Measurements from ENCODE around the gene GBX1. TPM values are rescaled to one million over a fixed set of nuclear protein-coding genes. Genes with fewer than 3 reads are reported as not detected.

Gene GBX1
- total RNA-seq, 2 experiments from 2014 or later = not detected

GRCh38 chr7:151115121-151115835 is 52.2 kb downstream of the GBX1 start:
- Mint-ChIP-seq H3K27ac (no peak overlapping the region), H3K4me1 (peaks cover 5% of the 10 kb centered on the region), H3K4me3 (peak overlapping the region; percentile 46), H3K9me3 (ENCODE audit: low read depth) (no peaks in the 10 kb centered on the region), H3K27me3 (peaks cover 16% of the 10 kb centered on the region), H3K36me3 (no peaks in the 10 kb centered on the region)
- ATAC-seq (peak; percentile 65), DNase-seq (no peak)
- CTCF ChIA-PET = interaction anchor here (0.5 to 3.0 kb wide), 10 partner anchors 9 to 217 kb away, joined by 3 to 11 read pairs (median 4); partner anchors contain the start of genes ABCB8 and ABCF2

- no peak overlapping the region for H3K27ac Mint-ChIP-seq
- peak; percentile 22 for ATAC-seq
- peak overlapping the region; percentile 20 for H3K4me3 Mint-ChIP-seq
- no peaks in the 10 kb centered on the region for H3K9me3 Mint-ChIP-seq (ENCODE audit: low read depth)
- no peaks in the 10 kb centered on the region for H3K36me3 Mint-ChIP-seq
- peaks cover 5% of the 10 kb centered on the region for H3K4me1 Mint-ChIP-seq
- no peak for DNase-seq
- H3K27me3 Mint-ChIP-seq = peaks cover 16% of the 10 kb centered on the region
- CTCF ChIA-PET = interaction anchor here (0.8 to 4.6 kb wide), 14 partner anchors 10 to 216 kb away, joined by 3 to 29 read pairs (median 4); partner anchors contain the start of genes ABCB8 and ABCF2
Observed at GRCh38 chr7:151114151-151115090, 53.1 kb downstream of the GBX1 start.

- CTCF ChIA-PET = interaction anchor here (0.8 to 6.9 kb wide), 13 partner anchors 11 to 335 kb away, joined by 3 to 69 read pairs (median 4); partner anchors contain the start of genes ABCB8 and ABCF2
- H3K4me3 Mint-ChIP-seq = peak overlapping the region; percentile 20
Observed at GRCh38 chr7:151113344-151114150, 53.9 kb downstream of the GBX1 start.

GRCh38 chr7:151110941-151111645 is 56.4 kb downstream of the GBX1 start:
- Mint-ChIP-seq H3K9me3 (ENCODE audit: low read depth) (no peaks in the 10 kb centered on the region), H3K36me3 (no peaks in the 10 kb centered on the region), H3K27me3 (peaks cover 16% of the 10 kb centered on the region), H3K4me3 (no peak overlapping the region), H3K27ac (no peak overlapping the region), H3K4me1 (peaks cover 2% of the 10 kb centered on the region)
- peak; percentile 85 for ATAC-seq
- DNase-seq = peak; percentile 84
- CTCF ChIA-PET = interaction anchor here (0.6 to 6.9 kb wide), 34 partner anchors 9 to 213 kb away, joined by 3 to 69 read pairs (median 5); partner anchors contain the start of genes ABCB8, CHPF2, FASTK and TMUB1

More at GRCh38 chr7:151113344-151114150, 53.9 kb downstream of the GBX1 start:
- no peaks in the 10 kb centered on the region for H3K9me3 Mint-ChIP-seq (ENCODE audit: low read depth)
- peaks cover 16% of the 10 kb centered on the region for H3K27me3 Mint-ChIP-seq
- H3K36me3 Mint-ChIP-seq = no peaks in the 10 kb centered on the region
- no peak overlapping the region for H3K27ac Mint-ChIP-seq
- no peak for ATAC-seq
- DNase-seq = no peak
- peaks cover 5% of the 10 kb centered on the region for H3K4me1 Mint-ChIP-seq

GRCh38 chr7:151110236-151110940 is 57.1 kb downstream of the GBX1 start:
- Mint-ChIP-seq H3K27ac (no peak overlapping the region), H3K9me3 (ENCODE audit: low read depth) (no peaks in the 10 kb centered on the region), H3K4me1 (no peaks in the 10 kb centered on the region), H3K4me3 (no peak overlapping the region), H3K27me3 (peaks cover 16% of the 10 kb centered on the region), H3K36me3 (no peaks in the 10 kb centered on the region)
- no peak for ATAC-seq
- DNase-seq = no peak
- CTCF ChIA-PET = interaction anchor here (0.7 to 6.9 kb wide), 30 partner anchors 10 to 212 kb away, joined by 3 to 69 read pairs (median 6); partner anchors contain the start of genes ABCB8, CHPF2 and FASTK

- no peaks in the 10 kb centered on the region for H3K9me3 Mint-ChIP-seq (ENCODE audit: low read depth)
- ATAC-seq (no peak), DNase-seq (no peak)
- no peak overlapping the region for H3K4me3 Mint-ChIP-seq
- no peak overlapping the region for H3K27ac Mint-ChIP-seq
- CTCF ChIA-PET = interaction anchor here (0.8 to 6.9 kb wide), 15 partner anchors 11 to 211 kb away, joined by 3 to 69 read pairs (median 6); partner anchors contain the start of genes ABCB8 and TMUB1
- no peaks in the 10 kb centered on the region for H3K4me1 Mint-ChIP-seq
- peaks cover 16% of the 10 kb centered on the region for H3K27me3 Mint-ChIP-seq
- H3K36me3 Mint-ChIP-seq = no peaks in the 10 kb centered on the region
Observed at GRCh38 chr7:151109094-151110048, 58.1 kb downstream of the GBX1 start.

- no peak overlapping the region for H3K4me3 Mint-ChIP-seq
- no peaks in the 10 kb centered on the region for H3K4me1 Mint-ChIP-seq
Observed at GRCh38 chr7:151107882-151108281, 59.6 kb downstream of the GBX1 start.

GRCh38 chr7:151104411-151105235 is 62.9 kb downstream of the GBX1 start:
- no peak for ATAC-seq
- H3K27ac Mint-ChIP-seq = no peak overlapping the region

More at GRCh38 chr7:151107882-151108281, 59.6 kb downstream of the GBX1 start:
- DNase-seq = no peak
- no peak for ATAC-seq
- peaks cover 3% of the 10 kb centered on the region for H3K27me3 Mint-ChIP-seq
- H3K27ac Mint-ChIP-seq = no peak overlapping the region
- H3K36me3 Mint-ChIP-seq = no peaks in the 10 kb centered on the region
- no peaks in the 10 kb centered on the region for H3K9me3 Mint-ChIP-seq (ENCODE audit: low read depth)
- CTCF ChIA-PET = interaction anchor here (0.7 to 6.9 kb wide), 5 partner anchors 16 to 145 kb away, joined by 3 to 69 read pairs (median 3); no protein-coding TSS in a partner anchor

GRCh38 chr7:151103973-151104372 is 63.5 kb downstream of the GBX1 start:
- no peak for DNase-seq
- H3K27ac Mint-ChIP-seq = no peak overlapping the region
- H3K4me3 Mint-ChIP-seq = no peak overlapping the region
- H3K36me3 Mint-ChIP-seq = no peaks in the 10 kb centered on the region
- no peaks in the 10 kb centered on the region for H3K27me3 Mint-ChIP-seq
- no peak for ATAC-seq
- H3K4me1 Mint-ChIP-seq = no peaks in the 10 kb centered on the region
- no peaks in the 10 kb centered on the region for H3K9me3 Mint-ChIP-seq (ENCODE audit: low read depth)
- CTCF ChIA-PET = interaction anchor here (1.6 kb wide), 1 partner anchor 20 kb away, joined by 6 read pairs; no protein-coding TSS in a partner anchor

More at GRCh38 chr7:151104411-151105235, 62.9 kb downstream of the GBX1 start:
- Mint-ChIP-seq H3K4me3 (no peak overlapping the region), H3K9me3 (ENCODE audit: low read depth) (no peaks in the 10 kb centered on the region), H3K36me3 (no peaks in the 10 kb centered on the region), H3K4me1 (no peaks in the 10 kb centered on the region), H3K27me3 (no peaks in the 10 kb centered on the region)
- no peak for DNase-seq
- CTCF ChIA-PET = interaction anchor here (1.2 kb wide), 1 partner anchor 206 kb away, joined by 7 read pairs; no protein-coding TSS in a partner anchor

- CTCF ChIA-PET = interaction anchor here (1.6 kb wide), 1 partner anchor 21 kb away, joined by 6 read pairs; no protein-coding TSS in a partner anchor
- Mint-ChIP-seq H3K4me3 (no peak overlapping the region), H3K9me3 (ENCODE audit: low read depth) (no peaks in the 10 kb centered on the region), H3K4me1 (no peaks in the 10 kb centered on the region), H3K27ac (no peak overlapping the region), H3K27me3 (no peaks in the 10 kb centered on the region), H3K36me3 (no peaks in the 10 kb centered on the region)
- DNase-seq (no peak), ATAC-seq (no peak)
Observed at GRCh38 chr7:151102991-151103390, 64.5 kb downstream of the GBX1 start.

Measured in activated CD8-positive, alpha-beta memory T cell treated with anti-CD3 and anti-CD28 coated beads, Interleukin-2, amount 10 ng/mL, durations not matched to agents 7 days and 5 days (primary cell).